ENCODE measurements around the gene RMDN2. TPM values are rescaled to one million over a fixed set of nuclear protein-coding genes. Genes with fewer than 3 reads are reported as not detected.
A peak's percentile ranks its signal among the peaks of the same experiment; 100 is the strongest.
"Not testable (repeated sequence)": the region's sequence is repeated elsewhere in the genome, so short reads cannot be mapped to it uniquely, and the experiment has no call there.

Gene RMDN2
- polyA plus RNA-seq, 4 donors, result 10.8 to 14.6 (median 12.8) TPM

- DNase-seq (ENCODE audit: low read depth in 4 of 4, low spot score in 2 of 4), result no peak
These were observed 1.5 kb downstream of the RMDN2 start for GRCh38 chr2:37926635-37927034.

GRCh38 chr2:37928377-37928776, 3.3 kb downstream of the RMDN2 start:
- DNase-seq (ENCODE audit: low read depth in 4 of 4, low spot score in 2 of 4), result no peak

- not testable (repeated sequence) for DNase-seq (ENCODE audit: low read depth in 4 of 4, low spot score in 2 of 4)
These were observed 5.3 kb downstream of the RMDN2 start for GRCh38 chr2:37930392-37930791.

GRCh38 chr2:37932873-37933272, 7.8 kb downstream of the RMDN2 start:
- not testable (repeated sequence) for DNase-seq (ENCODE audit: low read depth in 4 of 4, low spot score in 2 of 4)

GRCh38 chr2:37934591-37935513, 9.8 kb downstream of the RMDN2 start:
- DNase-seq (ENCODE audit: low read depth in 4 of 4, low spot score in 2 of 4), result no peak

GRCh38 chr2:37937568-37937967, 12.5 kb downstream of the RMDN2 start:
- not testable (repeated sequence) for DNase-seq (ENCODE audit: low read depth in 4 of 4, low spot score in 2 of 4)

- not testable (repeated sequence) for DNase-seq (ENCODE audit: low read depth in 4 of 4, low spot score in 2 of 4)
These were observed 16.2 kb downstream of the RMDN2 start for GRCh38 chr2:37941267-37941666.

- no peak for DNase-seq (ENCODE audit: low read depth in 4 of 4, low spot score in 2 of 4)
These were observed 19.2 kb downstream of the RMDN2 start for GRCh38 chr2:37944268-37944667.

GRCh38 chr2:37947306-37947705, 22.2 kb downstream of the RMDN2 start:
- DNase-seq (ENCODE audit: low read depth in 4 of 4, low spot score in 2 of 4), result no peak

- not testable (repeated sequence) for DNase-seq (ENCODE audit: low read depth in 4 of 4, low spot score in 2 of 4)
These were observed 37.1 kb downstream of the RMDN2 start for GRCh38 chr2:37962018-37962739.

- DNase-seq (ENCODE audit: low read depth in 4 of 4, low spot score in 2 of 4), result not testable (repeated sequence)
These were observed 37.6 kb downstream of the RMDN2 start for GRCh38 chr2:37962740-37963121.

- DNase-seq (ENCODE audit: low read depth in 4 of 4, low spot score in 2 of 4), result not testable (repeated sequence)
These were observed 38.8 kb downstream of the RMDN2 start for GRCh38 chr2:37963901-37964300.

- DNase-seq (ENCODE audit: low read depth in 4 of 4, low spot score in 2 of 4), result no peak
These were observed 41.2 kb downstream of the RMDN2 start for GRCh38 chr2:37966326-37966725.

- DNase-seq (ENCODE audit: low read depth in 4 of 4, low spot score in 2 of 4), result no peak
These were observed 44.6 kb downstream of the RMDN2 start for GRCh38 chr2:37969731-37970130.

- DNase-seq (ENCODE audit: low read depth in 4 of 4, low spot score in 2 of 4), result no peak
These were observed 46.9 kb downstream of the RMDN2 start for GRCh38 chr2:37971971-37972370.

GRCh38 chr2:37973615-37974353, 48.7 kb downstream of the RMDN2 start:
- no peak for DNase-seq (ENCODE audit: low read depth in 4 of 4, low spot score in 2 of 4)

- no peak for DNase-seq (ENCODE audit: low read depth in 4 of 4, low spot score in 2 of 4)
These were observed 50.7 kb downstream of the RMDN2 start for GRCh38 chr2:37975808-37976207.

GRCh38 chr2:37976411-37976810, 51.3 kb downstream of the RMDN2 start:
- no peak for DNase-seq (ENCODE audit: low read depth in 4 of 4, low spot score in 2 of 4)

- DNase-seq (ENCODE audit: low read depth in 4 of 4, low spot score in 2 of 4), result peak; percentile 41 to 74 (median 55)
These were observed 57.1 kb downstream of the RMDN2 start for GRCh38 chr2:37982147-37982582.

GRCh38 chr2:37982847-37983246, 57.8 kb downstream of the RMDN2 start:
- no peak for DNase-seq (ENCODE audit: low read depth in 4 of 4, low spot score in 2 of 4)

GRCh38 chr2:37983719-37984118, 58.6 kb downstream of the RMDN2 start:
- no peak for DNase-seq (ENCODE audit: low read depth in 4 of 4, low spot score in 2 of 4)

Data from left renal cortex interstitium (tissue), 4 donors.